Neural progenitor cell (in vitro differentiated cells): ENCODE results near the gene DOK7.

Source experiments
- CTCF ChIP-seq: fragments of 200-600 bp; sonication (generic); IDR thresholded peaks from 2 replicates; pipeline ENCODE4 v1.5.1; 2017; ENCODE audit warnings: antibody characterized with exemption, mild to moderate bottlenecking
- EZH2 ChIP-seq: fragments of 200-600 bp; sonication (generic); IDR thresholded peaks from 2 replicates; pipeline ENCODE4 v1.6.1; 2017; ENCODE audit warnings: antibody characterized with exemption, mild to moderate bottlenecking, moderate library complexity

GRCh38 chr4:3510481-3510880 lies 47.4 kb downstream of the DOK7 start:
- TF ChIP-seq CTCF, result no peak
- no peak for TF ChIP-seq EZH2
